HEK293 (cell line): ENCODE data around the gene ZDHHC1.

Source experiments
- BCL11A ChIP-seq: fragments of 450-650 bp; formaldehyde crosslinking; IDR thresholded peaks from 2 replicates; pipeline ENCODE4 v1.5.1; 2016; ENCODE audit warnings: low read depth, missing biosample characterization, missing genetic modification characterization
- EGR2 ChIP-seq: fragments of 450-650 bp; formaldehyde crosslinking; IDR thresholded peaks from 2 replicates; pipeline ENCODE4 v1.5.1; 2016; ENCODE audit warnings: low read depth, missing biosample characterization, missing genetic modification characterization
- OVOL3 ChIP-seq: fragments of 450-650 bp; formaldehyde crosslinking; IDR thresholded peaks from 2 replicates; pipeline ENCODE4 v1.5.1; 2016; ENCODE audit warnings: missing biosample characterization, missing genetic modification characterization
- PRDM1 ChIP-seq: fragments of 450-650 bp; formaldehyde crosslinking; IDR thresholded peaks from 2 replicates; pipeline ENCODE4; 2016; ENCODE audit warnings: missing biosample characterization, missing genetic modification characterization
- RBAK ChIP-seq: fragments of 450-650 bp; formaldehyde crosslinking; IDR thresholded peaks from 2 replicates; pipeline ENCODE4 v1.5.1; 2016; ENCODE audit warnings: missing biosample characterization, missing genetic modification characterization
- TRIM28 ChIP-seq: IDR thresholded peaks from 2 replicates; pipeline ENCODE4 v1.6.1; 2011; ENCODE audit warnings: low read length, control low read depth, borderline replicate concordance
- YY2 ChIP-seq: fragments of 450-650 bp; formaldehyde crosslinking; IDR thresholded peaks from 2 replicates; pipeline ENCODE4 v1.5.1; 2016; ENCODE audit warnings: missing biosample characterization, missing genetic modification characterization
- ZIC2 ChIP-seq: fragments of 450-650 bp; formaldehyde crosslinking; IDR thresholded peaks from 2 replicates; pipeline ENCODE4 v1.5.1; 2016; ENCODE audit warnings: missing biosample characterization, missing genetic modification characterization
- ZNF16 ChIP-seq: fragments of 450-650 bp; formaldehyde crosslinking; IDR thresholded peaks from 2 replicates; pipeline ENCODE4 v1.5.1; 2016; ENCODE audit warnings: low read depth, missing biosample characterization, missing genetic modification characterization
- ZNF175 ChIP-seq: fragments of 450-650 bp; formaldehyde crosslinking; IDR thresholded peaks from 2 replicates; pipeline ENCODE4 v1.5.1; 2016; ENCODE audit warnings: missing biosample characterization, missing genetic modification characterization
- ZNF19 ChIP-seq: fragments of 450-650 bp; formaldehyde crosslinking; IDR thresholded peaks from 2 replicates; pipeline ENCODE4; 2016; ENCODE audit warnings: missing biosample characterization, missing genetic modification characterization, low read depth
- ZNF274 ChIP-seq, 2 experiments: fragments of 200-500 bp in 1 of 2; fragments of 450-650 bp in 1 of 2; sonication (Bioruptor generic) in 1 of 2; formaldehyde crosslinking in 1 of 2; IDR thresholded peaks; 2 replicates each; pipeline versions ENCODE4 v1.5.1 to v1.6.1; 2014 to 2016; ENCODE audit warnings: borderline replicate concordance in 1 of 2, inconsistent platforms in 1 of 2, low read length in 1 of 2, missing biosample characterization in 1 of 2, missing genetic modification characterization in 1 of 2
- ZNF292 ChIP-seq: fragments of 450-650 bp; formaldehyde crosslinking; IDR thresholded peaks from 2 replicates; pipeline ENCODE4 v1.5.1; 2016; ENCODE audit warnings: low read depth, missing biosample characterization, missing genetic modification characterization, borderline replicate concordance
- ZNF423 ChIP-seq: fragments of 450-650 bp; formaldehyde crosslinking; IDR thresholded peaks from 2 replicates; pipeline ENCODE4 v1.5.1; 2016; ENCODE audit warnings: missing biosample characterization, missing genetic modification characterization
- ZNF529 ChIP-seq: fragments of 450-650 bp; formaldehyde crosslinking; IDR thresholded peaks from 2 replicates; pipeline ENCODE4 v1.5.1; 2017; ENCODE audit warnings: missing genetic modification characterization, missing biosample characterization; ENCODE audit not compliant: insufficient replicate concordance
- ZNF561 ChIP-seq: fragments of 450-650 bp; IDR thresholded peaks from 2 replicates; pipeline ENCODE4 v1.5.1; 2018; ENCODE audit warnings: missing biosample characterization, missing genetic modification characterization, borderline replicate concordance
- ZNF621 ChIP-seq: fragments of 450-650 bp; formaldehyde crosslinking; IDR thresholded peaks from 2 replicates; pipeline ENCODE4 v1.5.1; 2017; ENCODE audit warnings: missing biosample characterization, missing genetic modification characterization
- ZNF747 ChIP-seq: fragments of 450-650 bp; formaldehyde crosslinking; IDR thresholded peaks from 2 replicates; pipeline ENCODE4 v1.5.1; 2016; ENCODE audit warnings: missing biosample characterization, missing genetic modification characterization
- ZNF785 ChIP-seq: fragments of 450-650 bp; formaldehyde crosslinking; IDR thresholded peaks from 2 replicates; pipeline ENCODE4 v1.5.1; 2016; ENCODE audit warnings: missing biosample characterization, missing genetic modification characterization
- ZNF843 ChIP-seq: fragments of 450-650 bp; formaldehyde crosslinking; IDR thresholded peaks from 2 replicates; pipeline ENCODE4 v1.5.1; 2016; ENCODE audit warnings: missing biosample characterization, missing genetic modification characterization
- TF ChIP-seq, protein P1 (sequence below): fragments of 450-650 bp; formaldehyde crosslinking; IDR thresholded peaks from 2 replicates; pipeline ENCODE4 v1.5.1; 2016; ENCODE audit warnings: missing biosample characterization, missing genetic modification characterization
- TF ChIP-seq, protein P2 (sequence below): fragments of 450-650 bp; formaldehyde crosslinking; IDR thresholded peaks from 2 replicates; pipeline ENCODE4 v1.5.1; 2016; ENCODE audit warnings: missing biosample characterization, missing genetic modification characterization
- TF ChIP-seq, protein P3 (sequence below): fragments of 450-650 bp; formaldehyde crosslinking; conservative IDR thresholded peaks from 2 replicates; pipeline ENCODE4 v1.5.1; 2016; ENCODE audit warnings: low read depth, missing biosample characterization, missing genetic modification characterization
- TF ChIP-seq, protein P4 (sequence below): fragments of 450-650 bp; IDR thresholded peaks from 2 replicates; pipeline ENCODE4 v1.5.1; 2018; ENCODE audit warnings: missing biosample characterization, mild to moderate bottlenecking, missing genetic modification characterization
- TF ChIP-seq, protein P5 (sequence below): fragments of 450-650 bp; formaldehyde crosslinking; IDR thresholded peaks from 2 replicates; pipeline ENCODE4 v1.5.1; 2016; ENCODE audit warnings: missing biosample characterization, missing genetic modification characterization
- TF ChIP-seq, protein P6 (sequence below): fragments of 450-650 bp; formaldehyde crosslinking; IDR thresholded peaks from 2 replicates; pipeline ENCODE4 v1.5.1; 2016; ENCODE audit warnings: missing biosample characterization, missing genetic modification characterization

ZDHHC1 gene

DNA sequence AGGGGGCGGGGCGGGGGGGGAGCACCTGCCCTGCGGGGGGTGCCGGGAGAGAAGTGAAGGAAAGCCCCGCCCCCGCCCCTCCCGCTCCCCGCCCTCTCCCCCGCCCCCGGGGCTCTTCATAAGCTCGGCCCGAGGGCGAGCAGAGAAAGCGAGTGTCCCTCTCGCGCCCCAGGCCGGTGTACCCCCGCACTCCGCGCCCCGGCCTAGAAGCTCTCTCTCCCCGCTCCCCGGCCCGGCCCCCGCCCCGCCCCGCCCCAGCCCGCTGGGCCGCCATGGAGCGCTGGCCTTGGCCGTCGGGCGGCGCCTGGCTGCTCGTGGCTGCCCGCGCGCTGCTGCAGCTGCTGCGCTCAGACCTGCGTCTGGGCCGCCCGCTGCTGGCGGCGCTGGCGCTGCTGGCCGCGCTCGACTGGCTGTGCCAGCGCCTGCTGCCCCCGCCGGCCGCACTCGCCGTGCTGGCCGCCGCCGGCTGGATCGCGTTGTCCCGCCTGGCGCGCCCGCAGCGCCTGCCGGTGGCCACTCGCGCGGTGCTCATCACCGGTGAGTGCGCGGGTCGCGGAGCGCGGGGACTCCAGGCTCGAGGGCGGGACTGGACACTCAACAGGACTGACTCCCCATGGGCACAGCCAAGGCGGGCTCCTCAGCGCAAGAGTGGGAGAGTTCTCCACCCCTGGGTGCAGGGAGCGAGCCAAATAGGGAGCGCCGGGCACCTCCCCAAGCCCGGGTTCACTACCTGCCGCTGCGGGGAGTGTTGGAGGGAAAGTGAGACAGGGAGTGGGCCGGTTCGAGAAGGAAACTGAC is 14.9 kb upstream of the ZDHHC1 start, which contains the start of gene HSD11B2 (continued):
- TF ChIP-seq, protein P1, sequence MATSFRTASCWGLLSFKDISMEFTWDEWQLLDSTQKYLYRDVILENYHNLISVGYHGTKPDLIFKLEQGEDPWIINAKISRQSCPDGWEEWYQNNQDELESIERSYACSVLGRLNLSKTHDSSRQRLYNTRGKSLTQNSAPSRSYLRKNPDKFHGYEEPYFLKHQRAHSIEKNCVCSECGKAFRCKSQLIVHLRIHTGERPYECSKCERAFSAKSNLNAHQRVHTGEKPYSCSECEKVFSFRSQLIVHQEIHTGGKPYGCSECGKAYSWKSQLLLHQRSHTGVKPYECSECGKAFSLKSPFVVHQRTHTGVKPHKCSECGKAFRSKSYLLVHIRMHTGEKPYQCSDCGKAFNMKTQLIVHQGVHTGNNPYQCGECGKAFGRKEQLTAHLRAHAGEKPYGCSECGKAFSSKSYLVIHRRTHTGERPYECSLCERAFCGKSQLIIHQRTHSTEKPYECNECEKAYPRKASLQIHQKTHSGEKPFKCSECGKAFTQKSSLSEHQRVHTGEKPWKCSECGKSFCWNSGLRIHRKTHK (tag by site-specific recombination), result no peak
- TF ChIP-seq ZNF175 (tag by site-specific recombination), result no peak
- peak; percentile 18; the same call in 1 of the 2 replicates for TF ChIP-seq ZIC2
- TF ChIP-seq ZNF423 (tag by site-specific recombination), result 0 out of 2 replicates have a peak, but pooled peaks have one; percentile 46
- TF ChIP-seq ZNF561 (tag by site-specific recombination), result no peak
- no peak for TF ChIP-seq ZNF19
- TF ChIP-seq ZNF621 (tag by site-specific recombination), result no peak
- TF ChIP-seq ZNF747 (tag by site-specific recombination), result no peak
- TF ChIP-seq YY2, result no peak
- TF ChIP-seq, protein P2, sequence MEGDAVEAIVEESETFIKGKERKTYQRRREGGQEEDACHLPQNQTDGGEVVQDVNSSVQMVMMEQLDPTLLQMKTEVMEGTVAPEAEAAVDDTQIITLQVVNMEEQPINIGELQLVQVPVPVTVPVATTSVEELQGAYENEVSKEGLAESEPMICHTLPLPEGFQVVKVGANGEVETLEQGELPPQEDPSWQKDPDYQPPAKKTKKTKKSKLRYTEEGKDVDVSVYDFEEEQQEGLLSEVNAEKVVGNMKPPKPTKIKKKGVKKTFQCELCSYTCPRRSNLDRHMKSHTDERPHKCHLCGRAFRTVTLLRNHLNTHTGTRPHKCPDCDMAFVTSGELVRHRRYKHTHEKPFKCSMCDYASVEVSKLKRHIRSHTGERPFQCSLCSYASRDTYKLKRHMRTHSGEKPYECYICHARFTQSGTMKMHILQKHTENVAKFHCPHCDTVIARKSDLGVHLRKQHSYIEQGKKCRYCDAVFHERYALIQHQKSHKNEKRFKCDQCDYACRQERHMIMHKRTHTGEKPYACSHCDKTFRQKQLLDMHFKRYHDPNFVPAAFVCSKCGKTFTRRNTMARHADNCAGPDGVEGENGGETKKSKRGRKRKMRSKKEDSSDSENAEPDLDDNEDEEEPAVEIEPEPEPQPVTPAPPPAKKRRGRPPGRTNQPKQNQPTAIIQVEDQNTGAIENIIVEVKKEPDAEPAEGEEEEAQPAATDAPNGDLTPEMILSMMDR (tag by site-specific recombination), result peak; percentile 60
- TF ChIP-seq ZNF529, result no peak
- TF ChIP-seq, protein P3, sequence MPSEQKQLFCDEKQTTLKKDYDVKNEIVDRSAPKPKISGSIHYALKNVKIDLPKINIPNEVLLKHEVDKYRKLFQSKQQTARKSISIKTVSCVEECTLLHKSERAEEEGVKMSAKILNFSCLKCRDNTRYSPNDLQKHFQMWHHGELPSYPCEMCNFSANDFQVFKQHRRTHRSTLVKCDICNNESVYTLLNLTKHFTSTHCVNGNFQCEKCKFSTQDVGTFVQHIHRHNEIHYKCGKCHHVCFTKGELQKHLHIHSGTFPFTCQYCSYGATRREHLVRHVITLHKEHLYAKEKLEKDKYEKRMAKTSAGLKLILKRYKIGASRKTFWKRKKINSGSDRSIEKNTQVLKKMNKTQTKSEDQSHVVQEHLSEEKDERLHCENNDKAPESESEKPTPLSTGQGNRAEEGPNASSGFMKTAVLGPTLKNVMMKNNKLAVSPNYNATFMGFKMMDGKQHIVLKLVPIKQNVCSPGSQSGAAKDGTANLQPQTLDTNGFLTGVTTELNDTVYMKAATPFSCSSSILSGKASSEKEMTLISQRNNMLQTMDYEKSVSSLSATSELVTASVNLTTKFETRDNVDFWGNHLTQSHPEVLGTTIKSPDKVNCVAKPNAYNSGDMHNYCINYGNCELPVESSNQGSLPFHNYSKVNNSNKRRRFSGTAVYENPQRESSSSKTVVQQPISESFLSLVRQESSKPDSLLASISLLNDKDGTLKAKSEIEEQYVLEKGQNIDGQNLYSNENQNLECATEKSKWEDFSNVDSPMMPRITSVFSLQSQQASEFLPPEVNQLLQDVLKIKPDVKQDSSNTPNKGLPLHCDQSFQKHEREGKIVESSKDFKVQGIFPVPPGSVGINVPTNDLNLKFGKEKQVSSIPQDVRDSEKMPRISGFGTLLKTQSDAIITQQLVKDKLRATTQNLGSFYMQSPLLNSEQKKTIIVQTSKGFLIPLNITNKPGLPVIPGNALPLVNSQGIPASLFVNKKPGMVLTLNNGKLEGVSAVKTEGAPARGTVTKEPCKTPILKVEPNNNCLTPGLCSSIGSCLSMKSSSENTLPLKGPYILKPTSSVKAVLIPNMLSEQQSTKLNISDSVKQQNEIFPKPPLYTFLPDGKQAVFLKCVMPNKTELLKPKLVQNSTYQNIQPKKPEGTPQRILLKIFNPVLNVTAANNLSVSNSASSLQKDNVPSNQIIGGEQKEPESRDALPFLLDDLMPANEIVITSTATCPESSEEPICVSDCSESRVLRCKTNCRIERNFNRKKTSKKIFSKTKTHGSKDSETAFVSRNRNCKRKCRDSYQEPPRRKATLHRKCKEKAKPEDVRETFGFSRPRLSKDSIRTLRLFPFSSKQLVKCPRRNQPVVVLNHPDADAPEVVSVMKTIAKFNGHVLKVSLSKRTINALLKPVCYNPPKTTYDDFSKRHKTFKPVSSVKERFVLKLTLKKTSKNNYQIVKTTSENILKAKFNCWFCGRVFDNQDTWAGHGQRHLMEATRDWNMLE (tag by site-specific recombination), result no peak
- no peak for TF ChIP-seq ZNF843
- TF ChIP-seq, protein P4, sequence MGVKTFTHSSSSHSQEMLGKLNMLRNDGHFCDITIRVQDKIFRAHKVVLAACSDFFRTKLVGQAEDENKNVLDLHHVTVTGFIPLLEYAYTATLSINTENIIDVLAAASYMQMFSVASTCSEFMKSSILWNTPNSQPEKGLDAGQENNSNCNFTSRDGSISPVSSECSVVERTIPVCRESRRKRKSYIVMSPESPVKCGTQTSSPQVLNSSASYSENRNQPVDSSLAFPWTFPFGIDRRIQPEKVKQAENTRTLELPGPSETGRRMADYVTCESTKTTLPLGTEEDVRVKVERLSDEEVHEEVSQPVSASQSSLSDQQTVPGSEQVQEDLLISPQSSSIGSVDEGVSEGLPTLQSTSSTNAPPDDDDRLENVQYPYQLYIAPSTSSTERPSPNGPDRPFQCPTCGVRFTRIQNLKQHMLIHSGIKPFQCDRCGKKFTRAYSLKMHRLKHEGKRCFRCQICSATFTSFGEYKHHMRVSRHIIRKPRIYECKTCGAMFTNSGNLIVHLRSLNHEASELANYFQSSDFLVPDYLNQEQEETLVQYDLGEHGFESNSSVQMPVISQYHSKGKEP (tag by site-specific recombination), result 0 out of 2 replicates have a peak, but pooled peaks have one; percentile 20
- no peak for TF ChIP-seq EGR2 (tag by site-specific recombination)
- no peak for TF ChIP-seq BCL11A (tag by site-specific recombination)
- TF ChIP-seq ZNF785, result no peak
- no peak for TF ChIP-seq OVOL3
- TF ChIP-seq, protein P5, sequence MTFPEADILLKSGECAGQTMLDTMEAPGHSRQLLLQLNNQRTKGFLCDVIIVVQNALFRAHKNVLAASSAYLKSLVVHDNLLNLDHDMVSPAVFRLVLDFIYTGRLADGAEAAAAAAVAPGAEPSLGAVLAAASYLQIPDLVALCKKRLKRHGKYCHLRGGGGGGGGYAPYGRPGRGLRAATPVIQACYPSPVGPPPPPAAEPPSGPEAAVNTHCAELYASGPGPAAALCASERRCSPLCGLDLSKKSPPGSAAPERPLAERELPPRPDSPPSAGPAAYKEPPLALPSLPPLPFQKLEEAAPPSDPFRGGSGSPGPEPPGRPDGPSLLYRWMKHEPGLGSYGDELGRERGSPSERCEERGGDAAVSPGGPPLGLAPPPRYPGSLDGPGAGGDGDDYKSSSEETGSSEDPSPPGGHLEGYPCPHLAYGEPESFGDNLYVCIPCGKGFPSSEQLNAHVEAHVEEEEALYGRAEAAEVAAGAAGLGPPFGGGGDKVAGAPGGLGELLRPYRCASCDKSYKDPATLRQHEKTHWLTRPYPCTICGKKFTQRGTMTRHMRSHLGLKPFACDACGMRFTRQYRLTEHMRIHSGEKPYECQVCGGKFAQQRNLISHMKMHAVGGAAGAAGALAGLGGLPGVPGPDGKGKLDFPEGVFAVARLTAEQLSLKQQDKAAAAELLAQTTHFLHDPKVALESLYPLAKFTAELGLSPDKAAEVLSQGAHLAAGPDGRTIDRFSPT (tag by site-specific recombination), result no peak
- TF ChIP-seq PRDM1 (tag by site-specific recombination), result peak; percentile 65
- no peak for TF ChIP-seq RBAK (tag by site-specific recombination)
- TF ChIP-seq ZNF292 (tag by site-specific recombination), result no peak
- no peak for TF ChIP-seq ZNF274 (IDR thresholded peaks at IDR 0.05; ENCODE audit: low read length)
- no peak for TF ChIP-seq ZNF274 (tag by site-specific recombination; IDR thresholded peaks at IDR 0.05; ENCODE audit: borderline replicate concordance)
- no peak for TF ChIP-seq TRIM28
- no peak for TF ChIP-seq ZNF16
- TF ChIP-seq, protein P6, sequence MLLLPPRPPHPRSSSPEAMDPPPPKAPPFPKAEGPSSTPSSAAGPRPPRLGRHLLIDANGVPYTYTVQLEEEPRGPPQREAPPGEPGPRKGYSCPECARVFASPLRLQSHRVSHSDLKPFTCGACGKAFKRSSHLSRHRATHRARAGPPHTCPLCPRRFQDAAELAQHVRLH (tag by site-specific recombination), result no peak
